GM13977 (cell line): ENCODE results near the gene ROCK1.
"Not testable (repeated sequence)": the region's sequence is repeated elsewhere in the genome, so short reads cannot be mapped to it uniquely, and the experiment has no call there.

Experiments used
- DNase-seq: peaks from one replicate; pipeline ENCODE4 v3.0.0; 2012; ENCODE audit warnings: low spot score
- in situ Hi-C: fragments of 300-500 bp; cut with MboI; formaldehyde crosslinking; loops from one replicate; pipeline ENCODE4 v1.12.0; 2022; ENCODE audit warnings: low sequenced_read_pairs, low pct_unique_long_range_greater_than_20kb, mixed read lengths, inconsistent platforms; ENCODE audit not compliant: unreplicated experiment
- TF ChIP-seq, protein P1 (sequence below): IDR thresholded peaks from 2 replicates; pipeline ENCODE4 v1.5.1; 2012; ENCODE audit warnings: mild to moderate bottlenecking, control low read depth; ENCODE audit not compliant: insufficient read depth; ENCODE audit errors: extremely low read depth, missing control alignments

The ROCK1 gene

GRCh38 chr18:21111346-21112139 is at the start of gene ROCK1:
Gene ROCK1, minus strand, starts transcription at chr18:21111813. Its CDS starts 903 bp downstream, at chr18:21110910.
- TF ChIP-seq, protein P1, sequence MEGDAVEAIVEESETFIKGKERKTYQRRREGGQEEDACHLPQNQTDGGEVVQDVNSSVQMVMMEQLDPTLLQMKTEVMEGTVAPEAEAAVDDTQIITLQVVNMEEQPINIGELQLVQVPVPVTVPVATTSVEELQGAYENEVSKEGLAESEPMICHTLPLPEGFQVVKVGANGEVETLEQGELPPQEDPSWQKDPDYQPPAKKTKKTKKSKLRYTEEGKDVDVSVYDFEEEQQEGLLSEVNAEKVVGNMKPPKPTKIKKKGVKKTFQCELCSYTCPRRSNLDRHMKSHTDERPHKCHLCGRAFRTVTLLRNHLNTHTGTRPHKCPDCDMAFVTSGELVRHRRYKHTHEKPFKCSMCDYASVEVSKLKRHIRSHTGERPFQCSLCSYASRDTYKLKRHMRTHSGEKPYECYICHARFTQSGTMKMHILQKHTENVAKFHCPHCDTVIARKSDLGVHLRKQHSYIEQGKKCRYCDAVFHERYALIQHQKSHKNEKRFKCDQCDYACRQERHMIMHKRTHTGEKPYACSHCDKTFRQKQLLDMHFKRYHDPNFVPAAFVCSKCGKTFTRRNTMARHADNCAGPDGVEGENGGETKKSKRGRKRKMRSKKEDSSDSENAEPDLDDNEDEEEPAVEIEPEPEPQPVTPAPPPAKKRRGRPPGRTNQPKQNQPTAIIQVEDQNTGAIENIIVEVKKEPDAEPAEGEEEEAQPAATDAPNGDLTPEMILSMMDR: no peak
- peak; percentile 97 for DNase-seq
- in situ Hi-C loops: no loop called here

- TF ChIP-seq, protein P1: no peak
- DNase-seq: no peak
- in situ Hi-C loops: no loop called here
Measured at GRCh38 chr18:21155443-21155842, 43.8 kb upstream of the ROCK1 start.

- no peak for DNase-seq
- in situ Hi-C loops: no loop called here
- TF ChIP-seq, protein P1: no peak
Measured at GRCh38 chr18:21146016-21146415, 34.4 kb upstream of the ROCK1 start.

DNA sequence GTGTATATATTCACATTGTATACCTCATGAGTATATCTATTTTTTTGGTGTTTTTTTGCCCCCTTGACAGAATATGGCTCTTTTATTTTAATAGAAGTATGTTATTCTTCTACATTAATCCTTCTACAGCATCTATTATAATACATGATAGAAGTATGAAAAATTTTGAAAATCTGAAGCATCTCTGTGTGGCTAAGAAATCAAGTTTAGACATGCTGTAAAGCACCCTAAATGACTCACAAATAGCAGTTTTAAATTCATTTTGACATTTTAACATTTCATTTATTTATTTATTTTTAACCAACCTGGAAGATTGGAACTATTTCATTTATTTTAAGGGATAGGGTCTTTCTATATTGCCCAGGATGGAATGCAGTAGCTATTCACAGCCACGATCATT is 33.8 kb upstream of the ROCK1 start:
- TF ChIP-seq, protein P1: no peak
- DNase-seq: no peak
- in situ Hi-C loops: no loop called here

DNA sequence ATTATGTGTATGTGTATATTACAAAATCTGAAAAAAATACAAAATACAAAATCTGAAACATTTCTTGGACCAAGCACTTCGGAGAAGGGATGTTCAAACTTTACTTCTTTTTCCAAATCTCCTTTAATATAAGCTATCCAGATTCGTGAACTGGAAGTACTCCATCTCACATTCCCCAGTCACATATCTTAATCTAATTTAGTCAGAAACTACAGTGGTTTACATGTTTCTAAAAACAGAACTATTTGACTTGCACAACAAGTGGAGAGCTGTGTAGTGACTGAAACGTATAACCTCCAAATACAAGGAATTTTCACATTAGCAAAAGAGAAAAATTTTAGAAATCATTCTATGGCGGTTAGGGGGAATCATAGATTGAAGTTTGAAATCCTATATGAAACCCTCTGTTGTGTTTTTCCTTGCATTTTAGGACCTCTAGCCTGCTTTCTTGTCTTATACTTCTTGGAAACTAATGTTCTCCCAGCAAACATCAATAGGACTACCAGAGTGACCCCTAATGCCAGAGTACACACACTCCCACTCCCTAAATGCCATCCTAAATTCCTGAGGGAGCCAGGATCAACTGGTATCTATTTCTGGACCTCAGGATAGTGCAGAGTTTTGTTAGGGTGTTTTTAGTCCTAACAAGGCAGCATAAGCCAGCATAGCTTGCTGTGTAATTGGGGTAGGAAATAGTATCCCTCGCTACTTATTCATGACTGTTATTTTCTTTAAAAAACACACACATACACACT is 30.2 kb upstream of the ROCK1 start:
- in situ Hi-C loops: no loop called here
- TF ChIP-seq, protein P1: no peak
- DNase-seq: no peak

DNA sequence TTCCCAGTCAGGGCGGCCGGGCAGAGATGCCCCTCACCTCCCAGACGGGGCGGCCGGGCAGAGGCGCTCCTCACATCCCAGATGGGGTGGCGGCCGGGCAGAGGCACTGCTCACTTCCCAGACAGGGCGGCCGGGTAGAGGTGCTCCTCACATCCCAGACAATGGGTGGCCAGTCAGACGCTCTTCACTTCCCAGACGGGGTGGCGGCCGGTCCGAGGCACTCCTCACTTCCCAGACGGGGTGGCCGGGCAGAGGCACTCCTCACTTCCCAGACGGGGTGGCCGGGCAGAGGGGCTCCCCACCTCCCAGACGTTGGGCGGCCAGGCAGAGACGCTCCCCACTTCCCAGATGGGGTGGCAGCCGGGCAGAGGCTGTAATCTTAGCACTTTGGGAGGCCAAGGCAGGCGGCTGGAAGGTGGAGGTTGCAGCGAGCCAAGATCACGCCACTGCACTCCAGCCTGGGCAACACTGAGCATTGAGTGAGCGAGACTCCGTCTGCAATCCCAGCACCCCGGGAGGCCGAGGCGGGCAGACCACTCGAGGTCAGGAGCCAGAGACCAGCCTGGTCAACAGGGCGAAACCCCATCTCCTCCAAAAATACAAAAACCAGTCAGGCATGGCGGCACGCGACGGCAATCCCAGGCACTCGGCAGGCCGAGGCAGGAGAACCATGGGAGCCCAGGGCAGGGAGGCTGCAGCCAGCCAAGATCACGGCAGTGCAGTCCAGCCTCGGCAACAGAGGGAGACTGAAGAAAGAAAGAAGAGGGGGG is 26.3 kb upstream of the ROCK1 start:
- in situ Hi-C loops, DNase-seq: not testable (repeated sequence)
